Measurements from ENCODE around the gene CNFN.

- TF ChIP-seq CTCF (conservative IDR thresholded peaks at IDR 0.05; ENCODE audit: low read length), result no peak
- TF ChIP-seq EZH2phosphoT487 (IDR thresholded peaks at IDR 0.05; ENCODE audit: borderline replicate concordance, low read depth, low read length), result no peak
Measured at GRCh38 chr19:42344336-42344893, 45.7 kb downstream of the CNFN start.
